ENCODE measurements around the gene GGT6.
"Not testable (repeated sequence)": the region's sequence is repeated elsewhere in the genome, so short reads cannot be mapped to it uniquely, and the experiment has no call there.

The GGT6 gene

DNA sequence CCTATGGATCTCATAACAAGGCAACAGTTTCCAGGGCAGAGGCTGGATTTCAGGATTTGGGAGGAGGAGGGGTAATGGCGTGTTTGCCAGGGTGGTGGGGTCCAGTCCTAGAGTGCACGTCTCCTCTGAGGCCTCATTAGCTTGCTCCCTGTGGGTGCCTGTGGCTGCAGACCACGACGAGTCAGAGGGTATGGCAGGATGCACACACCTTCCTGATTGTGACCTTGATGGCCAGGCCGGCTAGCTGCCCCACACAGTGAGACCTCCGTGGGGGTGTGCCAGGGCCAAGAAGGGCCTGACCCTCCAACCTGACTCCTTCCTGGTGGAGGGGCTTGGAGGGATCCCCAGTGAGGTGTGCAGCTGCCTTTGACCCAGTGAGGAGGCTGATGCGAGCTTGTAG is 19.9 kb upstream of the GGT6 start:
- DNase-seq = no peak
- no peaks in the 10 kb centered on the region for H3K36me3 ChIP-seq (ENCODE audit: insufficient read depth, low read length)
- H3K9ac ChIP-seq (ENCODE audit: low read depth, low read length) = no peak overlapping the region
- no peak for ATAC-seq (ENCODE audit: insufficient read depth, low read depth)
- H3K4me1 ChIP-seq (ENCODE audit: insufficient read depth, low read length) = no peaks in the 10 kb centered on the region
- TF ChIP-seq, protein P1, sequence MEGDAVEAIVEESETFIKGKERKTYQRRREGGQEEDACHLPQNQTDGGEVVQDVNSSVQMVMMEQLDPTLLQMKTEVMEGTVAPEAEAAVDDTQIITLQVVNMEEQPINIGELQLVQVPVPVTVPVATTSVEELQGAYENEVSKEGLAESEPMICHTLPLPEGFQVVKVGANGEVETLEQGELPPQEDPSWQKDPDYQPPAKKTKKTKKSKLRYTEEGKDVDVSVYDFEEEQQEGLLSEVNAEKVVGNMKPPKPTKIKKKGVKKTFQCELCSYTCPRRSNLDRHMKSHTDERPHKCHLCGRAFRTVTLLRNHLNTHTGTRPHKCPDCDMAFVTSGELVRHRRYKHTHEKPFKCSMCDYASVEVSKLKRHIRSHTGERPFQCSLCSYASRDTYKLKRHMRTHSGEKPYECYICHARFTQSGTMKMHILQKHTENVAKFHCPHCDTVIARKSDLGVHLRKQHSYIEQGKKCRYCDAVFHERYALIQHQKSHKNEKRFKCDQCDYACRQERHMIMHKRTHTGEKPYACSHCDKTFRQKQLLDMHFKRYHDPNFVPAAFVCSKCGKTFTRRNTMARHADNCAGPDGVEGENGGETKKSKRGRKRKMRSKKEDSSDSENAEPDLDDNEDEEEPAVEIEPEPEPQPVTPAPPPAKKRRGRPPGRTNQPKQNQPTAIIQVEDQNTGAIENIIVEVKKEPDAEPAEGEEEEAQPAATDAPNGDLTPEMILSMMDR (IDR thresholded peaks at IDR 0.05; ENCODE audit: borderline replicate concordance, extremely low read depth, low read length, poor library complexity, severe bottlenecking) = no peak
- no peak for TF ChIP-seq EZH2 (IDR thresholded peaks at IDR 0.05; ENCODE audit: borderline replicate concordance, low read depth, low read length, severe bottlenecking)
- H3K27ac ChIP-seq (ENCODE audit: low read length) = no peak overlapping the region
- no peak overlapping the region for H3K4me2 ChIP-seq (ENCODE audit: insufficient read depth, low read length)
- no peaks in the 10 kb centered on the region for H3K27me3 ChIP-seq (ENCODE audit: insufficient read depth, low read length, poor library complexity)
- H2AFZ ChIP-seq (ENCODE audit: low read depth, low read length) = no peak overlapping the region
- no peaks in the 10 kb centered on the region for H4K20me1 ChIP-seq (ENCODE audit: insufficient read depth, low read length)
- no peaks in the 10 kb centered on the region for H3K79me2 ChIP-seq (ENCODE audit: insufficient read depth, low read length)
- no peak overlapping the region for H3K4me3 ChIP-seq (ENCODE audit: low read depth in 1 of 2, low read length in 2 of 2)
- no peaks in the 10 kb centered on the region for H3K9me3 ChIP-seq (ENCODE audit: insufficient read depth, low read length, severe bottlenecking)

DNA sequence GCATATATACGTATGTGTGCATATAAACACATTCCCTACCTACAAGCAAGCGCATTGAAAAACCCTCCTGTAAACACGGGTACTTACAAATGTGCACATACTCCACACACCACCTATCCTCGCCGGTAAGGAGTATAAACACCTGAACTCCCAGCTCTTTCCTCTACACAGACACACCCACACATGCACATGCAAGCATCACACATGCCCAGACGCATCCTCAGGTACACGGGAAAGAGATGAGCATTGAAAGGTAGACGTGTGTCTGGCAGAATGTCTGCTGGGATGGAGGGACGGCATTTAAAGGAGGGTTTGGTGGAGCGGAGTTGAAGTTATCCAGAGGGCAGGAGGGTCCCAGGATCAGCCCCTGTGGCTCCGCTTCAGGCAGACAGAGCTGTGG is 19.3 kb upstream of the GGT6 start:
- no peaks in the 10 kb centered on the region for H3K36me3 ChIP-seq (ENCODE audit: insufficient read depth, low read length)
- H3K9ac ChIP-seq (ENCODE audit: low read depth, low read length) = no peak overlapping the region
- H3K27me3 ChIP-seq (ENCODE audit: insufficient read depth, low read length, poor library complexity) = no peaks in the 10 kb centered on the region
- no peak for TF ChIP-seq EZH2 (IDR thresholded peaks at IDR 0.05; ENCODE audit: borderline replicate concordance, low read depth, low read length, severe bottlenecking)
- TF ChIP-seq, protein P1 (IDR thresholded peaks at IDR 0.05; ENCODE audit: borderline replicate concordance, extremely low read depth, low read length, poor library complexity, severe bottlenecking) = no peak
- no peaks in the 10 kb centered on the region for H4K20me1 ChIP-seq (ENCODE audit: insufficient read depth, low read length)
- H2AFZ ChIP-seq (ENCODE audit: low read depth, low read length) = no peak overlapping the region
- H3K4me1 ChIP-seq (ENCODE audit: insufficient read depth, low read length) = no peaks in the 10 kb centered on the region
- no peak overlapping the region for H3K4me3 ChIP-seq (ENCODE audit: low read depth in 1 of 2, low read length in 2 of 2)
- no peaks in the 10 kb centered on the region for H3K79me2 ChIP-seq (ENCODE audit: insufficient read depth, low read length)
- H3K4me2 ChIP-seq (ENCODE audit: insufficient read depth, low read length) = no peak overlapping the region
- ATAC-seq (ENCODE audit: insufficient read depth, low read depth) (no peak), DNase-seq (no peak)
- no peak overlapping the region for H3K27ac ChIP-seq (ENCODE audit: low read length)
- no peaks in the 10 kb centered on the region for H3K9me3 ChIP-seq (ENCODE audit: insufficient read depth, low read length, severe bottlenecking)

DNA sequence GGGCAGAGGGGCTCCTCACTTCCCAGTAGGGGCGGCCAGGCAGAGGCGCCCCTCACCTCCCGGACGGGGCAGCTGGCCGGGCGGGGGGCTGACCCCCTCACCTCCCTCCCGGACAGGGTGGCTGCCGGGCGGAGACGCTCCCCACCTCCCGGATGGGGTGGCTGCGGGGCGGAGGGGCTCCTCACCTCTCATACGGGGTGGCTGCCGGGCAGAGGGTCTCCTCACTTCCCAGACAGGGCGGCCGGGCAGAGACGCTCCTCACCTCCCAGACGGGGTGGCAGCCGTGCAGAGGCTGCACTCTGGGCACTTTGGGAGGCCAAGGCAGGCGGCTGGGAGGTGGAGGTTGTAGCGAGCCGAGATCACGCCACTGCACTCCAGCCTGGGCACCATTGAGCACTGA is 18.0 kb upstream of the GGT6 start:
- not testable (repeated sequence) for H3K9ac ChIP-seq (ENCODE audit: low read depth, low read length); DNase-seq; H3K79me2 ChIP-seq (ENCODE audit: insufficient read depth, low read length); H3K27ac ChIP-seq (ENCODE audit: low read length); H3K27me3 ChIP-seq (ENCODE audit: insufficient read depth, low read length, poor library complexity); H3K9me3 ChIP-seq (ENCODE audit: insufficient read depth, low read length, severe bottlenecking); H3K36me3 ChIP-seq (ENCODE audit: insufficient read depth, low read length); H3K4me1 ChIP-seq (ENCODE audit: insufficient read depth, low read length); H3K4me3 ChIP-seq (ENCODE audit: low read depth in 1 of 2, low read length in 2 of 2); H2AFZ ChIP-seq (ENCODE audit: low read depth, low read length); H3K4me2 ChIP-seq (ENCODE audit: insufficient read depth, low read length); ATAC-seq (ENCODE audit: insufficient read depth, low read depth); H4K20me1 ChIP-seq (ENCODE audit: insufficient read depth, low read length)

DNA sequence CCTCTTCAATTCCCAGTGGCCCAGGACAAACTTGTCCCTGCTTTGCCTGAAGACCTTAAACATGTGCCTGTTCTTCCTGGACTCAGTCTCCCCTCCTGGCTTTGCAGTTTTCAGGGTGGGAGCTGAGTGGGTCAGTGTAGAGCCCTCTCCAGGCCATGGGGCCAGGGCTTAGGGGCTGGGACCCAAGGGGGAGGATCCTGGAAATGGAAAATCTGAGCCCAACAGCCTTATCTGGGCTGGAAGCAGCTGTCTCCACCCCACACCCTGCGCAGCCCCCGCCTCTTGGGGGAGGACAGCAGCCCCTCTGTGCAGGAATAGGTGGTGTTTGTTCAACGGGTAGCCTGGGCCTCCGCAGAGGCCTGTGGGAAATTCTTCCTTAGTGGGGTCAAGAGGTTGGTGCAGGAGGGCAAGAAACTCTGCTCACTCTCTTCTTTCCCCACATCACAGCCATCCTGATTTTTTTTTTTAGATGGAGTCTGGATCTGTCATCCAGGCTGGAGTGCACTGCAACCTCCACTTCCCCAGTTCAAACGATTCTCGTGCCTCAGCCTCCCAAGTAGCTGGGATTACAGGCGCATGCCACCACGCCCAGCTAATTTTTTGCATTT is 17.1 kb upstream of the GGT6 start:
- ATAC-seq (ENCODE audit: insufficient read depth, low read depth) = no peak
- H4K20me1 ChIP-seq (ENCODE audit: insufficient read depth, low read length) = no peaks in the 10 kb centered on the region
- no peak overlapping the region for H3K9ac ChIP-seq (ENCODE audit: low read depth, low read length)
- H2AFZ ChIP-seq (ENCODE audit: low read depth, low read length) = no peak overlapping the region
- H3K79me2 ChIP-seq (ENCODE audit: insufficient read depth, low read length) = no peaks in the 10 kb centered on the region
- H3K4me2 ChIP-seq (ENCODE audit: insufficient read depth, low read length) = no peak overlapping the region
- TF ChIP-seq, protein P1 (IDR thresholded peaks at IDR 0.05; ENCODE audit: borderline replicate concordance, extremely low read depth, low read length, poor library complexity, severe bottlenecking) = no peak
- TF ChIP-seq EZH2 (IDR thresholded peaks at IDR 0.05; ENCODE audit: borderline replicate concordance, low read depth, low read length, severe bottlenecking) = no peak
- DNase-seq = no peak
- H3K36me3 ChIP-seq (ENCODE audit: insufficient read depth, low read length) = no peaks in the 10 kb centered on the region
- H3K4me3 ChIP-seq (ENCODE audit: low read depth in 1 of 2, low read length in 2 of 2) = no peak overlapping the region
- H3K27ac ChIP-seq (ENCODE audit: low read length) = no peak overlapping the region
- H3K27me3 ChIP-seq (ENCODE audit: insufficient read depth, low read length, poor library complexity) = no peaks in the 10 kb centered on the region
- no peaks in the 10 kb centered on the region for H3K4me1 ChIP-seq (ENCODE audit: insufficient read depth, low read length)
- no peaks in the 10 kb centered on the region for H3K9me3 ChIP-seq (ENCODE audit: insufficient read depth, low read length, severe bottlenecking)

All from DND-41 (cell line).